Endometrium (tissue), 2 donors: Measurements from ENCODE around the gene DPYSL4.

Experiments
- FAIRE-seq: peaks from 2 replicates; lab custom pipeline; 2012; peaks lifted over from hg19 to GRCh38; lab: Jason Lieb, UNC
- donor health status: control.
- donor health status: control.

DPYSL4 gene

DNA sequence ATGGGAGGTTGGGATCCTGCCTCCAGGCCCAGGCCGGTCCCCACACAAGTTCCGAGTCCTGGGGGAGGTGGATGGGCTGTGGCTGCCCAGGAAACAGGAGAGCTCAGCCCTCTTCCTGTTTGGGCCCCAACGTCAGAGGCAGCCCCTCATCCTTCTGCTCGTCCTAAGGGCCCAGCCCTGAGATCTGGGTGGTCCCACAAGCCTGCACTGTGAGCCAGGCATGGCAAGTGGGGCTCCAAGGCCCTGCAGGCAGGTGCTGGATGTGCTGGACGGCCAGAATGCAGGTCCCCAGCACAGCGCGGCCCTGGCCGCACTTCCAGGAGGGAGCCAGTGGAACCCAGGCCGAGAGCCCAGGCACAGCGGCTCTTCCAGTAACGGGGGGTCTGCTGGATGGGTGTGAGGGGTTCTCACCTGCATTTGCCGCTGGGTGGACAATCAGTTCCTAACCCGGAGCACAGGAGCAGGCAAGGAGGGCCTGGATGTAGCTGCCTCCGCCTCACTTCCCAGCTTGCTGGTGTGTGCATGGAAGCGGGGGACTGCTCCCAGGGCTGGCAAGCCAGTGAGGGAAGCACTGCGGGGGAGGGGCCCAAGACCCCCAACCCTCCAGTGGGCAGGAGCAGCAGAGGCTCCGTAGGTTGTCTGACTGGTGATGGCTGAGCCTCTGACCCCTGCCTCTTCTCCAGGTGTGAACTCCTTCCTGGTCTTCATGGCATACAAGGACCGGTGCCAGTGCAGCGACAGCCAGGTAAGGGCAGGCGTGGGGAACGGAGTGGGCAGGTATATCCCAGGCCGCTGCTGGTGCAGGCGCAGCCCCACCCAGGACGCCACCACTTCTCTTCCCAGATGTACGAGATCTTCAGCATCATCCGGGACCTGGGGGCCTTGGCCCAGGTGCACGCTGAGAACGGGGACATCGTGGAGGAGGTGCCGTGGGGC is 9.7 kb downstream of the DPYSL4 start:
- FAIRE-seq, result no peak

DNA sequence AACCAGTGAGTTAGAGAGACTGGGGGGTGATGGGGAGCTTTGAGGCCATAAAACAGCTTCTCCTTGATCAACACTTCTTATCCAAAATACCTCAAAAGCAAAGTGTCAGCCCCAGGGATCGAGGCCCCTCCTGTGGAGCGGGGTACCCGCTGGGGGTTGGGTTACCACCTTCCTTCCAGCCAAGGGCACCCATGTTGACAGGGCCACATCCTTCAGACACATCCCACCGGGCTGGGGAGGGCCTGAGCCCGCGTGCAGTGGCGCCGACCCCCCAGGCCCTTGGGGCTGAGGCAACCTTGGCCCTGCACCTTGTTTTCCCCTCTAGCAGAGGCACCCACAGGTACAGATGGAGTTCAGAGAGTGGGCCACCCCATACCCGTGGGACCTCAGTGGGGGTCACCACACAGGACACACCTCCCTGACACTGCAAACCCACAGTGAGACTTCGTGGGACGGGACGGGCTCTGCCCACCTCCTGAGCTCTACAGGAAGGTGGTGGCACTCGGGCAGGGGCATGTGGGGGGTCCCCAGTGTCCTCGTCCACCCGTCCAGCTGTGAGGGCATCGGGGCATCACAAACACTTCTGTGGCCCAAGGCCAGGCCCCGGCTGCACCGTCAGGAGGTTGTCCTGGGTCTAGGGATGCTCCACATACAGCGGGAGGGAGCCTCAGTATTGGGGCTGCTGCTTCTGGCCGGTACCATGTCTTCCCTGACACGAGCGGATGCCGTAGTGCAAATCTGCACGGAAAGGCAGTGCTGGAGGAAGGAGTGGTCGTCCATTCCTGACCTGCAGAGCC is 10.7 kb downstream of the DPYSL4 start:
- no peak for FAIRE-seq

DNA sequence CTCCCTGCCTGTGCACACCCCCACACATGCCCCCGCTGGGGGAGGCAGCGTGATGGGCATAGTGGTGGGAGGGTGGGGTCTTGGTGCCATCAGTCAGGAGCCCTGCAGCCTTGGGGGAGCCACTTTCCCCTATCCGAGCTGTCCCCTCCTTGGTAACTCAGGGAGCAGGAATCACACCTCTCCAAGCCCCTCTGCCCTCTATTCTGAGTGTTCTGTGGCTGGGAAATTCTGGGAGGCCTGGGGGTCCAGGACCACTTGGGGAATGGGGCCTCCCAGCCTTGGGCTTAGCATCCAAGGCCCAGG is 11.3 kb downstream of the DPYSL4 start:
- no peak for FAIRE-seq

DNA sequence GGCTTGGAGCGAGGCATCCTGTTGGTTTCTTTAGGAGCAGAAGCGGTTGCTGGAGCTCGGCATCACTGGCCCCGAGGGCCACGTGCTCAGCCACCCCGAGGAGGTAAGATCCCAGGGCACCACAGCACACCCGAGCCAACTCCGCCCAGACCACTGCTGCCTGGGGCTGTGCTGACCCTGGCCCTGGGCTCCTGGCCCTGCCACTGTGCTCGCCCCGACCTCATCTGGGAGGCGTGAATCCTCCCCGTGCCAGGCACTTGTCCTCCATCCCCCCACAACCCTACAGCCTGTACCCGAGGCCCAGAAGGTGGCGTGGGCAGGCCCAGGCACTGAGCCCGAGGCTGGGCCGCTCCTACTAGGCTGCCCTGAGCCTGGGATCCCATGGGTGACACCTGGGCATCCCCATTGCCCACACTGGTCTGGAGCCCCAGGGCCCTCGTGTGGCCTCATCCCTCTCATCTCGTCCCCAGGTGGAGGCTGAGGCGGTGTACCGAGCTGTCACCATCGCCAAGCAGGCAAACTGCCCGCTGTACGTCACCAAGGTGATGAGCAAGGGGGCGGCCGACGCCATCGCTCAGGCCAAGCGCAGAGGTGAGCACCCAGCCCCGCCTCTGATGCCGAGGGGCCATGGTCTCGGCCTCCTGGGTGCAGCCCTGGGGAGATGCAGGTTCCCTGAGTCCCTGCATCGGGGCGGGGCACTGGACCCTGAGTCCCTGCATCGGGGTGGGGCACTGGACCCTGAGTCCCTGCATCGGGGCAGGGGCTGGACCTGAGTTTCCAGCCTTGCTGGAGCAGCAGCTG is 11.8 kb downstream of the DPYSL4 start:
- no peak for FAIRE-seq

DNA sequence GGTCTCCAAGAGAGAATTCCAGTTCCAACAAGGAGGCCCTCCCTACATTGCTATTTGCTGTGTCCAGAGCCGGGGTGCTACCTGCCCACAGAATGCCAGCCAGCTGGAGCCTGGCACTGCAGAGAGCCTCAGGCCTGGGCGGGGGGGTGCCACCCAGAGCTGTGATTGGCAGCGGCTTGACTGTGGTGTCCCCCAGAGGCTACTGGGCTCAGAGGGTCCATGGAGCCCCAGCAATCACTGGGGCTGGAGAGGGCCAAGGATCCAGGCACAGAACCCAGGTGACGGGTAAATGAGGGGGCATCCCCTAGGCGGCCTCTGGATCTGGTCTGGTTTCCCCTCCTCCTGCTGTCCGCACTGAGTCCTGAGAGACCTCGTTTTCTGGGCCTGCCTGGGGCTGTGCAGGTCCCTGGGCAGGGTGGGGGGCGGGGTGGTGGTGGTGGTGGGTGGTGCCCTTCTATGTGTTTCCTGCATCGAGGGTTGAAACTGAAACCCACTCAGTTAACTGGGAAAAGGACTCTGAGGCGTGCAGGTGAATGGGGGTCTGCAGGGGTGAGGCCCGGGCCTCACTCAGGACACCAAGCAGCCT is 12.6 kb downstream of the DPYSL4 start:
- FAIRE-seq, result no peak

DNA sequence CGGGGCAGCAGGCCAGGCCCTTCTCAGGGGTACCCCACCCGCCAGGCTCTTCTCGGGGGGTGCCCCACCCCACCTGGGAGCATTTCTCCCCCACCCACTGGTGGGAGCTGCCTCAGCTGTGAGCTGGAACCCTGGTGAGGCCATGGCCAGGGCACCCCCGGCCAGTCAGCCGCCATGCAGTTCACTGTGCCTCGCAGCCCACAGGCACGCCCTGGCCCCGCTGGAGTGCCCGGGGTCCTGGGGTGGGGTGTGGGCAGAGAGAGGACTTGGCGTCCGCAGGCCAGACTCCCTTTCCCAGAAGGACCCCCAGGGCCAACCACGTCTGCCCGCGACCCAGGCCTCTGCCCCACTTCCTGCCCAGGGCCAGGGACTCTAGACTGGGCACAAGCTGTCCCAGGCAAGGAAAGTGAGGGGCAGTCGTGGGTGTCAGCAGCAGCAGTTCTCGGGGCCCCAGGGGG is 13.1 kb downstream of the DPYSL4 start:
- no peak for FAIRE-seq

DNA sequence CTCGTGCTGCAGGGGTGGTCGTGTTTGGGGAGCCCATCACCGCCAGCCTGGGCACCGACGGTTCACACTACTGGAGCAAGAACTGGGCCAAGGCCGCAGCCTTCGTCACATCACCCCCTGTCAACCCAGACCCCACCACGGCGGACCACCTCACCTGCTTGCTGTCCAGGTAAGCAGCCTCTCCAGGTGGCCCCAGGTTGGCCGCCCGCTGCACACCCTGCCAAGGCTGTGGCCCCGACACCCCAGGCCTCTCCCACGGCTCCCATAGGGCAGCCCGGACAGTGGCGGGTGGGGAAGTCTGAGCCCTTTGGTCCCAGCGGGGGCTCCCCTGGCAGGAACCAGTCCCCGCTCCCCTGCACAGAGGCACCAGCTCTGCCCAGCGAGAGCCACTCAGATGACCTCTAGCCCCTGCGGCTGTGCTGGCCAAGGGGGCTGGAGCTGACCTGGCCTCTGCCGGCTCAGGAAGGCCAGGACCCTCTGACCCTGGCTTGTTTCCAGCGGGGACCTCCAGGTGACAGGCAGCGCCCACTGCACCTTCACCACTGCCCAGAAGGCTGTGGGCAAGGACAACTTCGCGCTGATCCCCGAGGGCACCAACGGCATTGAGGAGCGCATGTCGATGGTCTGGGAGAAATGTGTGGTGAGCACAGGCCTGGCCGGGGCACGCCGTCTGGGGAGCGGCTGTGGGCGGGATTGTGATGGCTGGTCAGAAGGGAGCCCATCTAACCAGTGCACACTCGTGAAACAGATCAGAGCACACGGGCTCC is 13.8 kb downstream of the DPYSL4 start:
- FAIRE-seq, result no peak

DNA sequence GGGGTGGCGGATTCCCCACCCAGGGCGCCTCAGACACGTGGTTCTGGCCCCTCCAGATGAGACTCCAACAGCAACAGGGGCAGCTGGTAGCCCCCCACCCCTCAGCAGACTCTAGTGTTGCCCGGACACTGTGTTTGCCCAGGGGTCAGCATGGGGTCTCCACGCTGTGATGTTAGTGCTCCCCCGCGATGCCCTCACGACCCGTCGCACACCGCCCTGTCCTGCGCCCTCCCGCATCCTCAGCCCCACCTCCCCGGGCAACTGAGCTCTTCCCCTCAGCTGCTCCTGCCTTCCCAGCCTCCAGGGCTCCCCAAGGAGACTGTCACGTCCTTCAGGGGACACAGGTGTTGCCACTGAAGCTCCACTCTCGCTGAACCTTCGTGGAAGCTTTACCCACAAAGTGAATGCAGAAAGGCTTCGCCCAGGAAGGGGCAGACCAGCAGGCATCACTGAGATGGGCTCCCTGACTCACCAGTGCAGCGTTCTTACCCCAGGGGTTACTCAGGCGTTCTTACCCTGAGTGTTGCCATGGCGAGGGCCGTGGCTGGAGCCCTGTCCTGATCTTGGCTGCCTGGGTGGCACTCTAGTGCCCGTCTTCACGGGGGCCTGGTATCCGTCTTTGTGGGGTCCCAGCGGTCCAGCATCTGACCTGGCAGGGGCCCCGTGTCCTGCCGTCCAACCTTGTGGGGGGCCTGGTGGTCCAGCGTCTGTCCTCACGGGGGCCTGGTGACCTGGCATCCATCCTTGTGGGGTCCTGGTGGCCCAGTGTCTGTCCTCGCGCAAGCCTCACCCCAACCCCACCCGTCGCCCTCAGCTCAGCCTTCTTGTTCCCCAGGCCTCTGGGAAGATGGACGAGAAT is 14.6 kb downstream of the DPYSL4 start:
- FAIRE-seq, result no peak

DNA sequence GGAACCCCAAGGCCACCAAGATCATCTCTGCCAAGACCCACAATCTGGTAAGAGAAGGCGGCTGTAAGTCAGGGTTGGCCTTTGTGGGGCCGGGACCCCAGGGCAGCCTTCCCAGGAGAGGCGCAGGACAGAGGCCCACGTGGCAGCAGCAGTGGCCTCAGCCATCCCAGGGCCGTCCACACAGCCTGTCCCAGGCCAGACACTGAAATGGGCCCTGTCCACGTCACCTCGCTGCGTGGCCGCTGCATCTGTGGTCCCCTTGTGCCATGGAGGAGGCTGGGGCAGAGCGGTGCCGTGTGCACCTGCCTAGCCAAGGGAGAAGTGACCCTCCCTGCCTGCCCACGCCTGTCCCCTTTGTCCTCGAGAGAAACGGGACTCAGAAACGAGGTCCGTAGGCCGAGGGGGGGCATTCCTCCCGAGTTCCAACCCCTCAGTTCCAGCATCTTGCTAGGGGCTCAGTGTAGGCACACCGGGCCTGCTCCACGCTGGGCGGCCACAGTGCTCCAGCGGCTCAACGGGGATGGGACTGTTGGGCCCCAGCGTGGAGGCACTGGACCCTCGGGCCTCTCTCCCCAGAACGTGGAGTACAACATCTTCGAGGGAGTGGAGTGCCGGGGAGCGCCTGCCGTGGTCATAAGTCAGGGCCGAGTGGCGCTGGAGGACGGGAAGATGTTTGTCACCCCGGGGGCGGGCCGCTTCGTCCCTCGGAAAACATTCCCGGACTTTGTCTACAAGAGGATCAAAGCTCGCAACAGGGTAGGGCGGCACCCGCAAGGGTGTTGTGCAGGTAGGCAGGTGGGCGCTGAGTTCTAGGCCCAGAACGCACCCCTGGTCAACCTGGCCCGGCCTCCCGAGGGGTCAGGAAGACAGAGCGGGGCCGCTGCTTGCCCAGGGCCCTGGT is 15.6 kb downstream of the DPYSL4 start:
- FAIRE-seq, result no peak

DNA sequence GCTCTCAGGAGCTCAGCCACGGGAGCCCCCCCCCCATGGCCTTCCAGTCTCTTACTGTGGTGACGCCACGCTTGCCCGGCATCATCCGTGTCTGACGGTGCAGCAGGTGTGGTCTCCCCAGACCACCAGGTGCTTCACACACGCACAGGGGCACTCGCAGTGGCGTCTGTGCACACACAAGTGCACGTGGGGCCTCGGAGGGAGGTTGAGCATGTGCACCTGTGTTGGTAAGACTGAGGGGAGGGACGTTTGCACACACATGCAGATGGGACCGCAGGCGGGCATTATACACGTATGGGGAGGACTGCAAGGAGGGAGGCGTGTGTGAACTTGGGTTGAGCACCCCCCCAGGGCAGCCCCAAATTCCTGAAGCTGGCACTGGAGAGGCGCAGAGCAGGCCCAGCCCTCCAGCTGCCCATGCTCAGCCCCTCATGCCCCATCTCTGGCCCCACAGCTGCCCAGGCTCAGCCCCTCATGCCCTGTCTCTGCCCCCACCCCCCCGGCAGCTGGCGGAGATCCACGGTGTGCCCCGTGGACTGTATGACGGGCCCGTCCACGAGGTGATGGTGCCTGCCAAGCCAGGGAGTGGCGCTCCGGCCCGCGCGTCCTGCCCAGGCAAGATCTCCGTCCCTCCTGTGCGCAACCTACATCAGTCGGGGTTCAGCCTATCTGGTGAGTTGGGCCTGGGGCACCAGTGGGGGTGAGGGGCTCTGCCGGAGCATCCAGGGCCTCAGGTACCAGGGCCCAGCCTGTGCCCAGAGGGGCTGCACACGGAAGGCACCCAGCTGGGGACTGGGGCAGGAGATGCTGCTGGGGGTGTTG is 16.7 kb downstream of the DPYSL4 start:
- FAIRE-seq, result no peak

DNA sequence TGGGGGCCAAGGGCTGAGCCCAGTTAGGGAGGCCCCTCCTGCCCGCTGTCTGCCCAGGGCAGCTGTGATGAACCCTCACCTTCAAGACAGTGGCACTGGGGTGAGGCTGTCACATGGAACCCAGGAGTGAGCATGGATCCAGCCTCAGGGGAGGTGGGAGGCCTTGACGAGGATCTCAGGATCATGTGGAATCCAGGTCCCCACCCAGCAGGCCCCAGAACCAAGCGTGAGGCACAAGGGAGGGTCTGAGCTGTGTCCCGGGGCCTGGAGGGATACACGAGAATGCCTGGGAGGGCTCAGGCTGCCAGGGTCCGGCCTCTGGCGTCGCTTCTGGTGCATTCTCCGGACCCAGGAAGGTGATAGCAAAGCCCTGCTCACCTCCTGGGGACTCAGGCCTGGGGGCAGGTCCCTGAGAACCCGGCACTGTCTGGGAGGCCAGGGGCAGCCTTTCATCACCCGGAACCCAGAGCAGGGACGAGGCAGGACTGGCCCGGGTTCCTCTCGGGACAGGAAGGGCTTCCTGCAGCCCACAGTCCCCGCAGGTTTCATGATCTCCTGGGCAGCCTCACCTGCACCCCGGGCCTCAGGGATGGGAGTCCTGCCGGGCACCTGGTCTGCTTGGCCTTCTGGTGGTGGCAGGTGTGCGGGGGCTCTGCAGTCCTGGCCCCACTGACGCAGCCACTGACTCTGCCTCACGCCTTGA is 17.5 kb downstream of the DPYSL4 start:
- no peak for FAIRE-seq

DNA sequence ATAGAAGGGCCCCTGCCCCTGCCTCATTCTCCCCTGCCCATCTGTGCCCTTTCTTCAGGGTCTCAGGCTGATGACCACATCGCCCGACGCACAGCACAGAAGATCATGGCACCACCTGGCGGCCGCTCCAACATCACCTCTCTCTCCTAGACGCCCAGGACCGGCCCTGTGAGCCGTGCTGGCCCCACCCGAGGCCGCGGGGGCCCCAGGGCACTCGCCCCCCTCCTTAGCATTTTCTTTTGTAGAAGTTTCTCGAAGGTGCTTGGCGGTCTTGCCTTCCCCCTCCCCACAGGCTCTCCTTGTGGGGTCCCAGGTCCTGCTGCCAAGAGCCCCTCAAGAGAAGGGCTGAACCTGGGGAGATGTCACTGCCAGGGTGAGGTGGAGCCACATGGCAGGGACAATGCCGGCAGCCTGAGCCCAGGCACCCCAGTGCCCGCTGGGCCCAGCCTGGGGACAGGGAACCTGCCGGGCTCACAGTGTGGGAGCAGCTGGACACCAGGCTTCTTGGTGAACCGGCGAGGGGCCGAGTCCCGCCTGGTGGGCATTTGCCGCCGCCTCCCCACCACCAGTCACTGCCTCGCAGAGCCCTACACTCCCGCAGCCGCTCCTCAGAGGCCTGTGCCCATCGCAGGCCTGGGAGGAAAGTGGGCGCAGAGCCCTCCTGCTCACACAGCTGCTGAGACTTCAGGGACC is 18.2 kb downstream of the DPYSL4 start:
- FAIRE-seq, result no peak

DNA sequence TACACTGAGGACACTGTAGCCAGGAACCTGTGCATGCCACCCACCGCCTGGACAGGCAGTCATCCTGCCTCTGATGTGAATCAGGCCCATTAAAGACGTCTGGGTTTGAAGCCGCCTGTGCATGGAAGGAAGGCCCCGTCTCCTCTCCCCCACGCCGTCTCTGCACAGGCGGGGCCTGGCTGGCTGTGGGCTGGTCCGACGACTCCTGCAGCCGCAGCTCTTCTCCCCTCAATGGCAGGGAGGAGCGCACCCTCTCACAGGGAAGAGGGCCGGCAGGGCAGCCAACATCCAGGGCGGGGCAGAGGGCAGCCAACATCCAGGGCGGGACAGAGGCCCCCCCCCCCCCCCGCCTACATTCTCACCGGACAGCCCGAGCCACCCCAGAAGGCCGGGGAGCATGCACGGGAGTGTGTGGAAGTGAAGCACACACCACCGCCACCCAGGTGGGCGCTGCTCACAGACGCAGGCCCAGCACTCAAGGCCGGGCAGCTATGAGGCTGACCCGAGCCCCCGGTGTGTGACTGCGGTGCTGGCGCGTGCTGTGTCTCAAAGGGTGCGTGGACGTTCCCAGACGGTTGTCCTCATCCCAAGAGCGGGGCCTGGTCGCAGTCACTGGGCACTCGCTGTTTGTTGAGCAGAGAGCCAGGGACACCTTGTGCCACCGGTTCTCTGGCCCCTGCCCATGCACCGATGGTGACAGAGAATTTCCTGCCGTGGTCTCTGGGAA is 19.1 kb downstream of the DPYSL4 start:
- no peak for FAIRE-seq

DNA sequence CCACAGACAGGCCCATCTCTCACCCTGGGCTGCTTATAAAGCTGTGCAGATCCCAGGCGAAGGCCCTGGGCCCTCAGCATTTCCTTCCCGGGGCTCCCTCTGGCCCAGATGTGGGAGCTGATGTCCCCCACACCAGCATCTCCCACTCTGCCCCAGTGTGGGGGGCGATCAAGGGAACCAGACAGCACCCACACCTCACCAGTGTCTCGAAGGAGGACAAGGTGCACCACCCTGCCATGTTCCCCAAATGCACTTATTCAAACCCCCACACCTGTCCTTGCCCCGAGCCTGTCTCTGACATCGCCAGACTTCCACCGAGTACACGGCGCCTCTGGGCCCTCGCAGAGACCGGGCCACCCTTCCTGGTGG is 19.6 kb downstream of the DPYSL4 start:
- no peak for FAIRE-seq

DNA sequence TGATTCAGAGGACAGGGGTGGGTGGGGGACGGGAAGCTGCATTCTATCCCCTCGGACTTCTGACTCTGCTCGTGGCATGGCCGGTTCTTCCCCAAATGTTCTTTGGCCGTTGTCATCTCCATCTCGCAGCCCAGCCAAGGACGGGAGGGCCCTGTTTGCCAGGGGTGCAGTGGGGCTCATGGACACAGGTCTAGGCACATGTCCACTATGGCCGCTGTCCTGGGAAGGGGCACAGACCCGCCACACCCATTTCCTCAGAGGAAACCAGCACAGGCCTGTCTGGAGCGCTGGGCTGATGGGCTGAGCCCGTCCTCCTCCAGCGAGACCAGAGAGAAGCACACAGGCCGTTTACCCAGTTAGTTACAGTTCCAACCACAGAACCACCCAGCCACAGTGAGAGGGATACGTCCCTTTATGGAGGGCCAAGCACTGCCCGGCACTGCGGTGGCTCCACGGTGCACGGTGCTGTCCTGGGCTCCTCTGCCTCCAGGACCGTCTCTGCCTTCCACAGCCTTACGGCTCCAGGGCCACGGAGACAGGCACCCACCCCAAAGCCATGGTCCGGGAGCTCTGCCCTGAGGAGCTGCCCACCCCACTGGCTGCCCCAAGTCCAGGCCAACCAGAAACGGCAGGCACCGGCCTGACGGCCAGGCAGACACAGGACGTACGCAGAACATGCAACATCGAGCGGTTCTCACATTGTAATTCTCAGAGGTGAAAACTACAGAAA is 20.2 kb downstream of the DPYSL4 start:
- no peak for FAIRE-seq
